GM12864 (cell line): ENCODE measurements around the gene SLC7A4.

ENCODE experiments used
- DNase-seq: peaks from one replicate; pipeline ENCODE4 v3.0.0-alpha.2; 2011; ENCODE audit warnings: low read depth
- H3K4me3 ChIP-seq: 2 replicates; pipeline ENCODE4 v1.5.1; 2011; ENCODE audit warnings: mild to moderate bottlenecking, low read depth, low read length, control low read depth
- TF ChIP-seq, protein P1 (sequence below): IDR thresholded peaks from 2 replicates; pipeline ENCODE4 v1.5.1; 2011; ENCODE audit warnings: low read depth, mild to moderate bottlenecking, moderate library complexity, low read length, control low read depth, inconsistent platforms; ENCODE audit errors: missing control alignments

SLC7A4 gene

GRCh38 chr22:21030621-21031544 is 1.5 kb downstream of the SLC7A4 start:
- DNase-seq, result no peak
- TF ChIP-seq, protein P1, sequence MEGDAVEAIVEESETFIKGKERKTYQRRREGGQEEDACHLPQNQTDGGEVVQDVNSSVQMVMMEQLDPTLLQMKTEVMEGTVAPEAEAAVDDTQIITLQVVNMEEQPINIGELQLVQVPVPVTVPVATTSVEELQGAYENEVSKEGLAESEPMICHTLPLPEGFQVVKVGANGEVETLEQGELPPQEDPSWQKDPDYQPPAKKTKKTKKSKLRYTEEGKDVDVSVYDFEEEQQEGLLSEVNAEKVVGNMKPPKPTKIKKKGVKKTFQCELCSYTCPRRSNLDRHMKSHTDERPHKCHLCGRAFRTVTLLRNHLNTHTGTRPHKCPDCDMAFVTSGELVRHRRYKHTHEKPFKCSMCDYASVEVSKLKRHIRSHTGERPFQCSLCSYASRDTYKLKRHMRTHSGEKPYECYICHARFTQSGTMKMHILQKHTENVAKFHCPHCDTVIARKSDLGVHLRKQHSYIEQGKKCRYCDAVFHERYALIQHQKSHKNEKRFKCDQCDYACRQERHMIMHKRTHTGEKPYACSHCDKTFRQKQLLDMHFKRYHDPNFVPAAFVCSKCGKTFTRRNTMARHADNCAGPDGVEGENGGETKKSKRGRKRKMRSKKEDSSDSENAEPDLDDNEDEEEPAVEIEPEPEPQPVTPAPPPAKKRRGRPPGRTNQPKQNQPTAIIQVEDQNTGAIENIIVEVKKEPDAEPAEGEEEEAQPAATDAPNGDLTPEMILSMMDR, result no peak
- no peak overlapping the region for H3K4me3 ChIP-seq

GRCh38 chr22:21030032-21030431 is 2.3 kb downstream of the SLC7A4 start:
- TF ChIP-seq, protein P1, result no peak
- no peak for DNase-seq
- H3K4me3 ChIP-seq, result no peak overlapping the region

DNA sequence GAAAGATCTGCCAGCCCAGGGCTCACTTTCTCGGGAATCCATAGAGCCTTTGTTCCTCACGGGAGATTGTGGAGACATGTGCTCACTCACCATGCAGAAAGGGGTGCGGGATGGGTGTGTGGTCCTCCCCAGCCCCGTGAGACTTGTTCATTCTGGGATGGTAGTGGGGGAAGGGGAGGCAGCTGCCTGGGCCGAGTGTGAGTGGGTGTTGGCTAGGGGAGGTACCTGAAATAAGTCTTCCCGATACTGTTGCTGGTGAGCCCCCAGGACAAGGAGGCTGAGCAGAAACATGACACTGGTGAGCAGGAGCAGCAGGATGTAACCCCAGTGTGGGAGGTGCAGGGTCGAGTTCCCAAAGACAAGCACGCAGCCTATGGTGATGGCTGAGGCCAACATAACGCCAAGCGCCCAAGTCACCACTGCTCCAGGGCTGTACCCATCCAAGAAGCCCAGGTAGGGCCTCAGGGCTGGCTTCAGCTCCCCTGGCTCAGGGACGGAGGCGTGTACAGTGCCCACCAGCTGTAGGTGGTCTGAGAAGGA is 2.8 kb downstream of the SLC7A4 start:
- no peak for DNase-seq
- TF ChIP-seq, protein P1, result no peak
- H3K4me3 ChIP-seq, result no peak overlapping the region

GRCh38 chr22:21028277-21029251 is 3.8 kb downstream of the SLC7A4 start:
- H3K4me3 ChIP-seq, result no peak overlapping the region
- DNase-seq, result no peak
- TF ChIP-seq, protein P1, result no peak

DNA sequence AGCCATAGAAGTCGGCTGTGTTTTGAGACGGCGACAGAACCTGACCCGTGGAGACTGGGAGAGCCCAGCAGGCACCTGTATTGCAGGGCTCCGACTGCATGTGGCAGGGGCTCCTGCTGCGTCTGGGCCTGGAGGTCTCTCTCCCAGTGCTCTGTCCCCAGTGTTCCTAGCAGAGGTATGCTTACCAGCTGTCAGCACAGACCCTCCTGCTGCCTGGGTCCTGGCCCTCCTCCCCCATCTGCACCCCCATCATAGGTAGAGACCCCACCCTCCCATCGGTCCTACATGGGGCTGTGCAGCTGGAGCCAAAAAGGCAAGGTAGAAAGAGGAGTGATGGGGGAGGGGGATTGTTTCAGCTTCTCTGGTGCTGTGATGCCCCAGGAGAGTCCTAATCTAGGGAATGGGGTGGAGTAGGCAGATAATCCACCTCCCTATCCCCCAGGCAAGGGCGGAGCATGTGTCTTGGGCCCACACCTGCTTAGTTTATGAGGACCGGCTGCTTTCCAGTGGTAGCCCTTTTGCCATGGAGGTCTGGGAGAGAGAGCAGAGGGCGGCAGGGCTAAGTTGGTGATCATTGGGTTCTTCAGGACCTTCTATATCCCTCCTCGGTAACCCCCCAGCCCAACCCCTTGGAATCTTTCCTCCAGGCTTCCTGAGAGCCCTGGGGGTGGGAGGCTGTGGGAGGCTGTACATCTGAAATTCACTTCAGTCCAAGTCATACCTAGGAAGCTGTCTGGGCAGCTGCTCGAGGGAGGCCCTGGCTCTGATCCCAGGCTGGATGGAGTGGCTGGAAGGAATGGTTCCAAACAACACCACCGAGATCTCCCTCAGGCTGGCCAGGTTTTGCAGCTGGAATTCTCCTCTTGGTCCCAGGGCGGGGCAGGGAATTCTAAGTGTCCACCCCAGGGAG is 5.3 kb downstream of the SLC7A4 start:
- DNase-seq, result no peak
- TF ChIP-seq, protein P1, result no peak
- no peak overlapping the region for H3K4me3 ChIP-seq
